B cell (primary cell): ENCODE results near the gene NUBP1.

Experiments
- CTCF ChIP-seq: fragments of 200-600 bp; IDR thresholded peaks from one replicate; pipeline ENCODE4 v1.8.0; 2022; ENCODE audit warnings: antibody characterized with exemption, mild to moderate bottlenecking
- EZH2 ChIP-seq: IDR thresholded peaks from 2 replicates; pipeline ENCODE4 v1.6.1; 2012; ENCODE audit warnings: borderline replicate concordance, low read depth, mild to moderate bottlenecking, moderate library complexity, low read length; ENCODE audit not compliant: insufficient read depth, poor library complexity, severe bottlenecking

- TF ChIP-seq EZH2 (no peak), CTCF (no peak)
These were observed 49.8 kb upstream of the NUBP1 start for GRCh38 chr16:10693889-10694288.
